ENCODE measurements around the gene AGER. TPM values are rescaled to one million over a fixed set of nuclear protein-coding genes. Genes with fewer than 3 reads are reported as not detected.
"Not testable (repeated sequence)": the region's sequence is repeated elsewhere in the genome, so short reads cannot be mapped to it uniquely, and the experiment has no call there.

AGER gene
- total and polyA plus RNA-seq, 2 of the 4 experiments (the other 2 are of a cell fraction): 0.18 to 4.2 TPM

GRCh38 chr6:32185681-32186131, 1.7 kb upstream of the AGER start:
- H3K27me3 ChIP-seq (ENCODE audit: control insufficient read depth, insufficient read depth, low read length); H3K23ac ChIP-seq (ENCODE audit: low read depth, low read length); H2AK9ac ChIP-seq (replicated peaks; ENCODE audit: low read depth, low read length, poor library complexity); H4K5ac ChIP-seq (ENCODE audit: low read depth, low read length); H2BK15ac ChIP-seq (ENCODE audit: low read depth, low read length); H2BK120ac ChIP-seq (ENCODE audit: low read depth, low read length); H4K8ac ChIP-seq (ENCODE audit: low read depth in 2 of 2, low read length in 2 of 2); CTCF ChIA-PET; H2BK20ac ChIP-seq (ENCODE audit: low read depth, low read length); dilution Hi-C loops (cut with HindIII; ENCODE audit: low sequenced_read_pairs, unreplicated experiment); H2AFZ ChIP-seq (replicated peaks; ENCODE audit: low read length, poor library complexity); H3K56ac ChIP-seq (ENCODE audit: extremely low read depth, insufficient read depth, low read length); H3K14ac ChIP-seq (replicated peaks; ENCODE audit: low read depth, low read length); H3K9me3 ChIP-seq (ENCODE audit: control insufficient read depth, insufficient read depth, low read length); H3K9me1 ChIP-seq (ENCODE audit: insufficient read depth, low read length); H3K18ac ChIP-seq (ENCODE audit: low read depth, low read length); BruUV-seq (replicated peaks); H3K9ac ChIP-seq (ENCODE audit: low read depth, low read length); H4K20me1 ChIP-seq (ENCODE audit: insufficient read depth, low read length); H3K4me2 ChIP-seq (ENCODE audit: low read depth, low read length); H4K91ac ChIP-seq (ENCODE audit: insufficient read depth, low read depth, low read length); H3K4ac ChIP-seq (ENCODE audit: low read depth, low read length); H3K4me3 ChIP-seq (ENCODE audit: insufficient read depth, low read depth, low read length); H3K4me1 ChIP-seq (ENCODE audit: control insufficient read depth, insufficient read depth, low read length): not testable (repeated sequence)
- in situ Hi-C loops (cut with MboI; ENCODE audit: low sequenced_read_pairs): loop anchor here (25.0 kb wide), 1 partner anchor 777 kb away; the partner anchor contains the start of genes BRD2 and HLA-DMA
- intact Hi-C loops (cut with micrococcal nuclease): loop anchor here (5.0 kb wide), 1 partner anchor 787 kb away; no protein-coding TSS in a partner anchor
- TF ChIP-seq MAZ (IDR thresholded peaks at IDR 0.05; ENCODE audit: borderline replicate concordance, low read depth, low read length): peak; percentile 34; the same call in 1 of the 2 replicates
- peak; percentile 59 for ATAC-seq (ENCODE audit: low read depth)
- POLR2A ChIA-PET (ENCODE audit: unreplicated experiment): interaction anchor here (1.0 kb wide), 1 partner anchor 10 kb away, joined by 7 read pairs; no protein-coding TSS in a partner anchor
- DNase-seq: peak; percentile 88
- Histone ChIP-seq H2AK5ac (ENCODE audit: low read depth, low read length) (peak overlapping the region; percentile 9; the same call in 1 of the 2 replicates), H3K36me3 (ENCODE audit: control insufficient read depth, insufficient read depth, low read length) (peaks cover 37% of the 10 kb centered on the region), H3K79me1 (ENCODE audit: low read depth in 1 of 2, low read length in 2 of 2) (peaks cover 10 to 47% of the 10 kb centered on the region in 2 experiments), H3K27ac (ENCODE audit: insufficient read depth, low read length) (peak overlapping the region; percentile 21; the same call in 1 of the 2 replicates), H2BK5ac (ENCODE audit: low read depth, low read length, poor library complexity, severe bottlenecking) (peak overlapping the region; percentile 29)
- WGBS, 2 experiments (ENCODE audit: extremely low coverage in 2 of 2, insufficient read length in 1 of 2): 0% methylated on average over 1 of the region's 11 CpGs; no CpG with 5 or more reads in 1 of the 2 experiments

Measured in IMR-90 (cell line).